GM12878 (cell line): ENCODE measurements around the gene ANKRD55. TPM values are rescaled to one million over a fixed set of nuclear protein-coding genes. Genes with fewer than 3 reads are reported as not detected.

Experiments used
- ATAC-seq: fragments of 200-7000 bp; cut with Tn5 transposase; 3 replicates; pipeline ENCODE4 v1.9.1; 2020; ENCODE audit warnings: mild to moderate bottlenecking, moderate library complexity
- BruUV-seq: library from RNA; stranded (reverse); fragments of 400-500 nt; replicated peaks from 2 replicates; lab custom pipeline; 2021; lab: Mats Ljungman, UMichigan
- CTCF ChIA-PET: fragments of 300-600 bp; sonication (Branson Sonifier 250); formaldehyde crosslinking; extraction: SDS; loops from one replicate; lab custom pipeline; 2021; ENCODE audit warnings: inconsistent platforms; lab: Yijun Ruan, JAX
- POLR2A ChIA-PET: fragments of 350-600 bp; formaldehyde crosslinking; extraction: SDS; loops from one replicate; lab custom pipeline; 2021; ENCODE audit warnings: inconsistent platforms; lab: Charles Lee
- RAD21 ChIA-PET: fragments of 300-600 bp; sonication (Branson Sonifier 250); formaldehyde crosslinking; loops from one replicate; lab custom pipeline; 2023; ENCODE audit warnings: antibody characterized with exemption; ENCODE audit not compliant: unreplicated experiment; lab: Charles Lee
- SMC1A ChIA-PET: fragments of 300-600 bp; sonication (Branson Sonifier 250); formaldehyde crosslinking; loops from one replicate; lab custom pipeline; 2023; ENCODE audit not compliant: unreplicated experiment, uncharacterized antibody; lab: Charles Lee
- DNase-seq: peaks from one replicate; pipeline ENCODE4 v3.0.0-alpha.2; 2011; ENCODE audit warnings: low read depth, low spot score
- FAIRE-seq: peaks from 3 replicates; lab custom pipeline; 2011; peaks lifted over from hg19 to GRCh38; lab: Jason Lieb, UNC
- H2AFZ ChIP-seq: 2 replicates; pipeline ENCODE4 v1.6.0; 2011; ENCODE audit warnings: low read depth, low read length, control low read depth; ENCODE audit not compliant: control insufficient read depth
- H3K27ac ChIP-seq: 2 replicates; pipeline ENCODE4 v1.5.1; 2011; ENCODE audit warnings: control low read depth; ENCODE audit not compliant: control insufficient read depth, insufficient read depth
- H3K27me3 ChIP-seq, 2 experiments: replicated peaks in 1 of 2; 2 replicates each; pipeline versions ENCODE4 v1.6.0 to v1.6.1; 2011; ENCODE audit warnings: low read length in 1 of 2; ENCODE audit not compliant: control insufficient read depth in 2 of 2, insufficient read depth in 2 of 2
- H3K36me3 ChIP-seq, 2 experiments: 2 replicates each; pipeline ENCODE4 v1.5.1; 2011; ENCODE audit warnings: low read length in 1 of 2; ENCODE audit not compliant: control insufficient read depth in 2 of 2, insufficient read depth in 2 of 2
- H3K4me1 ChIP-seq: 2 replicates; pipeline ENCODE4 v1.6.1; 2011; ENCODE audit warnings: mild to moderate bottlenecking, low read length, moderate library complexity, mixed read lengths; ENCODE audit not compliant: control insufficient read depth, insufficient read depth
- H3K4me2 ChIP-seq: 2 replicates; pipeline ENCODE4 v1.6.0; 2011; ENCODE audit warnings: control low read depth; ENCODE audit not compliant: control insufficient read depth, insufficient read depth
- H3K4me3 ChIP-seq: fragments of 200-600 bp; sonication (generic); 2 replicates; pipeline ENCODE4 v1.5.1; 2016
- H3K79me2 ChIP-seq: 2 replicates; pipeline ENCODE4 v1.6.0; 2011; ENCODE audit warnings: low read length; ENCODE audit not compliant: control insufficient read depth, insufficient read depth
- H3K9ac ChIP-seq: 2 replicates; pipeline ENCODE4 v1.8.0; 2011; ENCODE audit warnings: low read length, control low read depth, mixed read lengths; ENCODE audit not compliant: control insufficient read depth, insufficient read depth
- H3K9me3 ChIP-seq: replicated peaks from 3 replicates; pipeline ENCODE4 v1.5.1; 2011; ENCODE audit warnings: mild to moderate bottlenecking, low read length; ENCODE audit not compliant: control insufficient read depth, insufficient read depth
- H4K20me1 ChIP-seq: 2 replicates; pipeline ENCODE4 v1.6.0; 2011; ENCODE audit not compliant: control insufficient read depth, insufficient read depth
- ATF7 ChIP-seq: fragments of 450-650 bp; IDR thresholded peaks from 2 replicates; pipeline ENCODE4 v1.6.1; 2016; ENCODE audit warnings: low read depth, mild to moderate bottlenecking
- CHD4 ChIP-seq: fragments of 200-600 bp; sonication (generic); IDR thresholded peaks from 2 replicates; pipeline ENCODE4 v1.6.1; 2016; ENCODE audit warnings: mild to moderate bottlenecking
- DPF2 ChIP-seq: fragments of 450-650 bp; IDR thresholded peaks from 2 replicates; pipeline ENCODE4 v1.6.1; 2017; ENCODE audit warnings: mild to moderate bottlenecking
- HDAC6 ChIP-seq: fragments of 200-600 bp; sonication (generic); IDR thresholded peaks from one replicate; pipeline ENCODE4 v1.8.0; 2017; ENCODE audit warnings: antibody characterized with exemption; ENCODE audit not compliant: unreplicated experiment
- JUNB ChIP-seq: IDR thresholded peaks from 2 replicates; pipeline ENCODE4 v1.6.1; 2016; ENCODE audit warnings: antibody characterized with exemption, mild to moderate bottlenecking
- MTA2 ChIP-seq: fragments of 450-650 bp; IDR thresholded peaks from 2 replicates; pipeline ENCODE4 v1.6.1; 2016; ENCODE audit warnings: low read depth, mild to moderate bottlenecking, moderate library complexity
- MYC ChIP-seq: IDR thresholded peaks from 2 replicates; pipeline ENCODE4 v1.6.1; 2011; ENCODE audit warnings: mild to moderate bottlenecking, low read length, moderate library complexity, inconsistent platforms; ENCODE audit not compliant: insufficient read depth, insufficient replicate concordance, insufficient read length, severe bottlenecking
- NFXL1 ChIP-seq: fragments of 450-650 bp; IDR thresholded peaks from 2 replicates; pipeline ENCODE4 v1.6.1; 2017; ENCODE audit warnings: antibody characterized with exemption, mild to moderate bottlenecking, borderline replicate concordance
- POLR2AphosphoS5 ChIP-seq: IDR thresholded peaks from 2 replicates; pipeline ENCODE4 v1.6.1; 2011; ENCODE audit warnings: mild to moderate bottlenecking, low read length, inconsistent platforms
- POU2F2 ChIP-seq: IDR thresholded peaks from 3 replicates; pipeline ENCODE4 v1.6.1; 2011; ENCODE audit warnings: low read depth, mild to moderate bottlenecking, low read length, borderline replicate concordance
- RBBP5 ChIP-seq: fragments of 200-600 bp; sonication (generic); conservative IDR thresholded peaks from 2 replicates; pipeline ENCODE4 v1.6.1; 2016
- RCOR1 ChIP-seq: conservative IDR thresholded peaks from 2 replicates; pipeline ENCODE4 v1.6.1; 2012; ENCODE audit warnings: low read depth, low read length, improper control_type of control experiment
- SMARCA5 ChIP-seq: fragments of 450-650 bp; IDR thresholded peaks from 2 replicates; pipeline ENCODE4 v1.6.1; 2017; ENCODE audit warnings: mild to moderate bottlenecking
- TCF7 ChIP-seq: IDR thresholded peaks from 2 replicates; pipeline ENCODE4 v1.6.1; 2014; ENCODE audit warnings: antibody characterized with exemption, borderline replicate concordance
- YBX1 ChIP-seq: fragments of 450-650 bp; IDR thresholded peaks from 2 replicates; pipeline ENCODE4 v1.6.1; 2016; ENCODE audit warnings: antibody characterized with exemption
- ZNF384 ChIP-seq: IDR thresholded peaks from 2 replicates; pipeline ENCODE4 v1.6.1; 2012; ENCODE audit warnings: low read depth, mild to moderate bottlenecking, low read length, improper control_type of control experiment, borderline replicate concordance
- WGBS: methylation state at CpG from one replicate; pipeline ENCODE4 v1.1.6; 2016; ENCODE audit warnings: low lambda C conversion rate; ENCODE audit not compliant: insufficient replicate concordance, insufficient coverage; ENCODE audit errors: missing lambda C conversion rate; 5-methylcytosine and 5-hydroxymethylcytosine counted together
- in situ Hi-C: fragments of 300-500 bp; cut with MboI; formaldehyde crosslinking; loops from 9 replicates; pipeline ENCODE4 v1.14.3; 2018; ENCODE audit warnings: mixed read lengths
- intact Hi-C: fragments of 100-400 bp; cut with micrococcal nuclease; formaldehyde crosslinking; loops from one replicate; pipeline ENCODE4 v1.14.2; 2022; ENCODE audit not compliant: unreplicated experiment
- polyA plus RNA-seq, 11 experiments: library from polyadenylated mRNA; depleted of rRNA in 4 of 11; unstranded in 6 of 11; stranded (reverse) in 5 of 11; fragments of >200 nt; fragmentation: Nextera tagmentation in 4 of 11; fragmentation: Illumina TruSeq in 1 of 11; extraction: Ambion mirVana in 4 of 11; extraction: Trizol in 1 of 11; gene quantifications; 1 replicate in 1 of 11; 2 replicates in 10 of 11; pipeline versions ENCODE4 v1.2.1 to v1.2.3, GENCODE V29; 2011 to 2016; ENCODE audit warnings: inconsistent platforms in 2 of 11, missing spikeins in 2 of 11, low read depth in 1 of 11
- total RNA-seq, 4 experiments: library from RNA; depleted of rRNA in 3 of 4; stranded (reverse); fragments of >200 nt in 3 of 4; fragmentation: Illumina TruSeq in 1 of 4; extraction: Trizol in 1 of 4; gene quantifications; 2 replicates each; pipeline versions ENCODE4 v1.2.1 to v1.2.3, GENCODE V29; 2013 to 2021
- TF ChIP-seq, protein P1 (sequence below): fragments of 450-650 bp; IDR thresholded peaks from 2 replicates; pipeline ENCODE4 v1.6.1; 2017; ENCODE audit warnings: mild to moderate bottlenecking
- TF ChIP-seq, protein P2 (sequence below): IDR thresholded peaks from 2 replicates; pipeline ENCODE4 v1.6.1; 2012; ENCODE audit warnings: low read length, inconsistent platforms
- TF ChIP-seq, protein P3 (sequence below): IDR thresholded peaks from 2 replicates; pipeline ENCODE4 v1.6.1; 2011; ENCODE audit warnings: mild to moderate bottlenecking, low read depth, low read length, moderate library complexity; ENCODE audit not compliant: insufficient replicate concordance
- TF ChIP-seq, protein P4 (sequence below): IDR thresholded peaks from 2 replicates; pipeline ENCODE4 v1.6.1; 2012; ENCODE audit warnings: low read depth, low read length, improper control_type of control experiment

ANKRD55 gene
- total and polyA plus RNA-seq, 10 of the 15 experiments (the other 5 are each of a cell fraction or from before 2014, with no cell fraction given) = 0.04 TPM; not detected in 9

DNA sequence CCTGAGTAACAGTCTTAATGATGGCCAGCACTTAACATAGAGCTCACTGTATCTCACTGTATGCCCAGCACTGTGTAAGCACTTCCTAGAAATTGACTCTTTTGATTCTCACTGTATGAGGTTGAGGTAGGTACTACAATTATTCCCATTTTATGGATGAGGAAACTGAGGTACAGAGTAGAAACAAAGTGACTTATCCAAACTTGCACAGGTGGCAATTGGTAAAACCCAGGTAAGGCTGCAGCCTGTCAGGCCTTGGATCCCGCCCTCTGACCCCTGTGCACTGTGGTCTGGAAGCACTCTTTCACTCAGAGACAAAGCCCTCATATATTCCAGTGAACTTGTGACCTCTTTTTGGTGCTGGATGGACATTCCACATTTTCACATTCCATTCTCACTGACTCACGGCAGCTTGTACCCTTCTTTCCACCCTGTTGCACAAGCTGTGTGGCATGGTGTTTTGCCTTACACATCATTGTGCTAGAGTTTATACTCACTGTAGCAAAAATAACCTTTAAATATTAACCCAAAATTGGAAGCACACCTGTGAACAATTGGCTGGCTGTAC is 21.7 kb downstream of the ANKRD55 start:
- Histone ChIP-seq H3K27me3 (no peaks in the 10 kb centered on the region), H3K4me3 (no peak overlapping the region), H3K27ac (no peak overlapping the region), H3K4me1 (no peaks in the 10 kb centered on the region), H3K9ac (no peak overlapping the region), H3K9me3 (no peaks in the 10 kb centered on the region; the same call in 2 of the 3 replicates), H3K4me2 (no peak overlapping the region), H3K36me3 (no peaks in the 10 kb centered on the region), H3K79me2 (no peaks in the 10 kb centered on the region), H4K20me1 (no peaks in the 10 kb centered on the region), H2AFZ (no peak overlapping the region)
- in situ Hi-C loops (no loop called here), intact Hi-C loops (no loop called here)
- SMC1A ChIA-PET = no interaction called here
- 67% methylated on average over 2 of the region's 2 CpGs for WGBS
- FAIRE-seq (no peak), DNase-seq (no peak), ATAC-seq (no peak)
- TF ChIP-seq, protein P1, sequence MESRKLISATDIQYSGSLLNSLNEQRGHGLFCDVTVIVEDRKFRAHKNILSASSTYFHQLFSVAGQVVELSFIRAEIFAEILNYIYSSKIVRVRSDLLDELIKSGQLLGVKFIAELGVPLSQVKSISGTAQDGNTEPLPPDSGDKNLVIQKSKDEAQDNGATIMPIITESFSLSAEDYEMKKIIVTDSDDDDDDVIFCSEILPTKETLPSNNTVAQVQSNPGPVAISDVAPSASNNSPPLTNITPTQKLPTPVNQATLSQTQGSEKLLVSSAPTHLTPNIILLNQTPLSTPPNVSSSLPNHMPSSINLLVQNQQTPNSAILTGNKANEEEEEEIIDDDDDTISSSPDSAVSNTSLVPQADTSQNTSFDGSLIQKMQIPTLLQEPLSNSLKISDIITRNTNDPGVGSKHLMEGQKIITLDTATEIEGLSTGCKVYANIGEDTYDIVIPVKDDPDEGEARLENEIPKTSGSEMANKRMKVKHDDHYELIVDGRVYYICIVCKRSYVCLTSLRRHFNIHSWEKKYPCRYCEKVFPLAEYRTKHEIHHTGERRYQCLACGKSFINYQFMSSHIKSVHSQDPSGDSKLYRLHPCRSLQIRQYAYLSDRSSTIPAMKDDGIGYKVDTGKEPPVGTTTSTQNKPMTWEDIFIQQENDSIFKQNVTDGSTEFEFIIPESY = no peak
- no peak for TF ChIP-seq JUNB
- no peak for TF ChIP-seq ZNF384
- no peak for TF ChIP-seq SMARCA5
- no peak for TF ChIP-seq RCOR1
- no peak for TF ChIP-seq NFXL1
- TF ChIP-seq DPF2 = no peak
- no peak for TF ChIP-seq CHD4
- no peak for TF ChIP-seq YBX1
- TF ChIP-seq POLR2AphosphoS5 = no peak
- TF ChIP-seq, protein P2, sequence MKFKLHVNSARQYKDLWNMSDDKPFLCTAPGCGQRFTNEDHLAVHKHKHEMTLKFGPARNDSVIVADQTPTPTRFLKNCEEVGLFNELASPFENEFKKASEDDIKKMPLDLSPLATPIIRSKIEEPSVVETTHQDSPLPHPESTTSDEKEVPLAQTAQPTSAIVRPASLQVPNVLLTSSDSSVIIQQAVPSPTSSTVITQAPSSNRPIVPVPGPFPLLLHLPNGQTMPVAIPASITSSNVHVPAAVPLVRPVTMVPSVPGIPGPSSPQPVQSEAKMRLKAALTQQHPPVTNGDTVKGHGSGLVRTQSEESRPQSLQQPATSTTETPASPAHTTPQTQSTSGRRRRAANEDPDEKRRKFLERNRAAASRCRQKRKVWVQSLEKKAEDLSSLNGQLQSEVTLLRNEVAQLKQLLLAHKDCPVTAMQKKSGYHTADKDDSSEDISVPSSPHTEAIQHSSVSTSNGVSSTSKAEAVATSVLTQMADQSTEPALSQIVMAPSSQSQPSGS = no peak
- TF ChIP-seq POU2F2 = no peak
- TF ChIP-seq, protein P3, sequence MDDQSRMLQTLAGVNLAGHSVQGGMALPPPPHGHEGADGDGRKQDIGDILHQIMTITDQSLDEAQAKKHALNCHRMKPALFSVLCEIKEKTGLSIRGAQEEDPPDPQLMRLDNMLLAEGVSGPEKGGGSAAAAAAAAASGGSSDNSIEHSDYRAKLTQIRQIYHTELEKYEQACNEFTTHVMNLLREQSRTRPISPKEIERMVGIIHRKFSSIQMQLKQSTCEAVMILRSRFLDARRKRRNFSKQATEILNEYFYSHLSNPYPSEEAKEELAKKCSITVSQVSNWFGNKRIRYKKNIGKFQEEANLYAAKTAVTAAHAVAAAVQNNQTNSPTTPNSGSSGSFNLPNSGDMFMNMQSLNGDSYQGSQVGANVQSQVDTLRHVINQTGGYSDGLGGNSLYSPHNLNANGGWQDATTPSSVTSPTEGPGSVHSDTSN = no peak
- no peak for TF ChIP-seq MTA2
- no peak for TF ChIP-seq MYC
- no peak for TF ChIP-seq HDAC6
- TF ChIP-seq, protein P4, sequence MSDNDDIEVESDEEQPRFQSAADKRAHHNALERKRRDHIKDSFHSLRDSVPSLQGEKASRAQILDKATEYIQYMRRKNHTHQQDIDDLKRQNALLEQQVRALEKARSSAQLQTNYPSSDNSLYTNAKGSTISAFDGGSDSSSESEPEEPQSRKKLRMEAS = no peak
- TF ChIP-seq TCF7 = no peak
- TF ChIP-seq ATF7 = no peak
- no peak for TF ChIP-seq RBBP5
- no TSS peak for BruUV-seq
- RAD21 ChIA-PET = no interaction called here
- CTCF ChIA-PET = interaction anchor here (0.5 kb wide), 1 partner anchor 1461 kb away, joined by 3 read pairs; no protein-coding TSS in a partner anchor
- POLR2A ChIA-PET = no interaction called here
